Measurements from ENCODE around the gene GRAMD1C. TPM values are rescaled to one million over a fixed set of nuclear protein-coding genes. Genes with fewer than 3 reads are reported as not detected.

GRAMD1C gene
- total and polyA plus RNA-seq, 2 donors = 2.3 to 14.3 TPM

Other genes starting within 250 kb of the GRAMD1C start
- 15.1 TPM for gene USF3, start 142.1 kb upstream of the GRAMD1C start, total RNA-seq
- gene USF3, start 142.1 kb upstream of the GRAMD1C start, polyA plus RNA-seq = 5.3 TPM
- gene NAA50, start 92.5 kb upstream of the GRAMD1C start, total RNA-seq = 108 TPM
- gene NAA50, start 92.5 kb upstream of the GRAMD1C start, polyA plus RNA-seq = 81.9 TPM
- 55.0 TPM for gene ATP6V1A, start 91.8 kb upstream of the GRAMD1C start, total RNA-seq
- gene ATP6V1A, start 91.8 kb upstream of the GRAMD1C start, polyA plus RNA-seq = 14.2 TPM
- gene ZDHHC23, start 109.2 kb downstream of the GRAMD1C start, total RNA-seq = 2.4 TPM
- gene ZDHHC23, start 109.2 kb downstream of the GRAMD1C start, polyA plus RNA-seq = 1.3 TPM
- 7.1 TPM for gene CCDC191, start 217.7 kb downstream of the GRAMD1C start, total RNA-seq
- gene CCDC191, start 217.7 kb downstream of the GRAMD1C start, polyA plus RNA-seq = 3.1 TPM
- 37.5 TPM for gene QTRT2, start 217.9 kb downstream of the GRAMD1C start, total RNA-seq
- 9.9 TPM for gene QTRT2, start 217.9 kb downstream of the GRAMD1C start, polyA plus RNA-seq